ENCODE data around the gene PLA2G2D. TPM values are rescaled to one million over a fixed set of nuclear protein-coding genes. Genes with fewer than 3 reads are reported as not detected.
"Not testable (repeated sequence)": the region's sequence is repeated elsewhere in the genome, so short reads cannot be mapped to it uniquely, and the experiment has no call there.

The PLA2G2D gene
- total RNA-seq, 1 experiment from 2014 or later: not detected

- Mint-ChIP-seq H3K4me3 (ENCODE audit: unreplicated experiment) (no peak overlapping the region), H3K9me3 (ENCODE audit: unreplicated experiment) (peaks cover 7% of the 10 kb centered on the region), H3K4me1 (ENCODE audit: insufficient read depth, unreplicated experiment) (peaks cover 6% of the 10 kb centered on the region), H3K36me3 (ENCODE audit: insufficient read depth, unreplicated experiment) (no peaks in the 10 kb centered on the region), H3K27me3 (ENCODE audit: insufficient read depth, unreplicated experiment) (no peaks in the 10 kb centered on the region), H3K27ac (ENCODE audit: low read depth, unreplicated experiment) (no peak overlapping the region)
- no peak for DNase-seq (ENCODE audit: unreplicated experiment)
- CTCF ChIA-PET: no interaction called here
- no TSS peak for BruUV-seq (replicated peaks)
- POLR2A ChIA-PET: no interaction called here
- no peak for TF ChIP-seq CTCF (IDR thresholded peaks at IDR 0.05; ENCODE audit: unreplicated experiment)
- intact Hi-C loops (cut with micrococcal nuclease): no loop called here
Measured at GRCh38 chr1:20137055-20137454, 17.7 kb upstream of the PLA2G2D start.

- TF ChIP-seq CTCF (IDR thresholded peaks at IDR 0.05; ENCODE audit: unreplicated experiment): no peak
- no peaks in the 10 kb centered on the region for H3K36me3 Mint-ChIP-seq (ENCODE audit: insufficient read depth, unreplicated experiment)
- ChIA-PET POLR2A (no interaction called here), CTCF (no interaction called here)
- peaks cover 7% of the 10 kb centered on the region for H3K9me3 Mint-ChIP-seq (ENCODE audit: unreplicated experiment)
- peaks cover 6% of the 10 kb centered on the region for H3K4me1 Mint-ChIP-seq (ENCODE audit: insufficient read depth, unreplicated experiment)
- no peak overlapping the region for H3K27ac Mint-ChIP-seq (ENCODE audit: low read depth, unreplicated experiment)
- intact Hi-C loops (cut with micrococcal nuclease): no loop called here
- no peak for DNase-seq (ENCODE audit: unreplicated experiment)
- no TSS peak for BruUV-seq (replicated peaks)
- no peak overlapping the region for H3K4me3 Mint-ChIP-seq (ENCODE audit: unreplicated experiment)
- H3K27me3 Mint-ChIP-seq (ENCODE audit: insufficient read depth, unreplicated experiment): no peaks in the 10 kb centered on the region
Measured at GRCh38 chr1:20136249-20136648, 16.9 kb upstream of the PLA2G2D start.

- intact Hi-C loops (cut with micrococcal nuclease): no loop called here
- BruUV-seq (replicated peaks): no TSS peak
- Mint-ChIP-seq H3K27me3 (ENCODE audit: insufficient read depth, unreplicated experiment) (no peaks in the 10 kb centered on the region), H3K4me1 (ENCODE audit: insufficient read depth, unreplicated experiment) (peaks cover 6% of the 10 kb centered on the region), H3K4me3 (ENCODE audit: unreplicated experiment) (no peak overlapping the region), H3K36me3 (ENCODE audit: insufficient read depth, unreplicated experiment) (no peaks in the 10 kb centered on the region), H3K27ac (ENCODE audit: low read depth, unreplicated experiment) (no peak overlapping the region), H3K9me3 (ENCODE audit: unreplicated experiment) (peaks cover 7% of the 10 kb centered on the region)
- no peak for TF ChIP-seq CTCF (IDR thresholded peaks at IDR 0.05; ENCODE audit: unreplicated experiment)
- CTCF ChIA-PET: interaction anchor here (1.3 kb wide), 1 partner anchor 17 kb away, joined by 3 read pairs; no protein-coding TSS in a partner anchor
- POLR2A ChIA-PET: no interaction called here
- DNase-seq (ENCODE audit: unreplicated experiment): no peak
Measured at GRCh38 chr1:20134995-20135394, 15.7 kb upstream of the PLA2G2D start.

- H3K27ac Mint-ChIP-seq (ENCODE audit: low read depth, unreplicated experiment); H3K27me3 Mint-ChIP-seq (ENCODE audit: insufficient read depth, unreplicated experiment); BruUV-seq (replicated peaks); H3K36me3 Mint-ChIP-seq (ENCODE audit: insufficient read depth, unreplicated experiment); POLR2A ChIA-PET; intact Hi-C loops (cut with micrococcal nuclease); H3K4me1 Mint-ChIP-seq (ENCODE audit: insufficient read depth, unreplicated experiment); H3K9me3 Mint-ChIP-seq (ENCODE audit: unreplicated experiment); CTCF ChIA-PET; DNase-seq (ENCODE audit: unreplicated experiment); H3K4me3 Mint-ChIP-seq (ENCODE audit: unreplicated experiment): not testable (repeated sequence)
Measured at GRCh38 chr1:20130518-20130917, 11.2 kb upstream of the PLA2G2D start.

GRCh38 chr1:20126806-20127440, 7.6 kb upstream of the PLA2G2D start:
- Mint-ChIP-seq H3K27ac (ENCODE audit: low read depth, unreplicated experiment) (no peak overlapping the region), H3K9me3 (ENCODE audit: unreplicated experiment) (no peaks in the 10 kb centered on the region), H3K4me3 (ENCODE audit: unreplicated experiment) (no peak overlapping the region), H3K27me3 (ENCODE audit: insufficient read depth, unreplicated experiment) (peaks cover 7% of the 10 kb centered on the region), H3K4me1 (ENCODE audit: insufficient read depth, unreplicated experiment) (peaks cover 10% of the 10 kb centered on the region), H3K36me3 (ENCODE audit: insufficient read depth, unreplicated experiment) (no peaks in the 10 kb centered on the region)
- TF ChIP-seq CTCF (IDR thresholded peaks at IDR 0.05; ENCODE audit: unreplicated experiment): no peak
- CTCF ChIA-PET: interaction anchor here (0.5 to 2.2 kb wide), 3 partner anchors 9 to 25 kb away, joined by 3 to 8 read pairs (median 3); no protein-coding TSS in a partner anchor
- intact Hi-C loops (cut with micrococcal nuclease): no loop called here
- no TSS peak for BruUV-seq (replicated peaks)
- no peak for DNase-seq (ENCODE audit: unreplicated experiment)
- POLR2A ChIA-PET: no interaction called here

Data from MCF 10A (cell line).